Lower lobe of right lung (tissue), 2 donors: ENCODE measurements around the gene NRXN3. TPM values are rescaled to one million over a fixed set of nuclear protein-coding genes. Genes with fewer than 3 reads are reported as not detected.

Source experiments
- ATAC-seq, 2 donors: fragments of 200-7000 bp; cut with Tn5 transposase; one replicate each; pipeline ENCODE4 v1.9.1; 2020 to 2022; ENCODE audit warnings: mild to moderate bottlenecking in 2 of 2, moderate library complexity in 2 of 2
- DNase-seq: peaks from one replicate; pipeline ENCODE4 v3.0.0-alpha.2; 2020
- H3K27ac ChIP-seq: fragments of 200-600 bp; one replicate; pipeline ENCODE4 v1.8.0; 2022
- H3K27me3 ChIP-seq: fragments of 200-600 bp; one replicate; pipeline ENCODE4 v1.8.0; 2022; ENCODE audit warnings: low read depth
- H3K36me3 ChIP-seq: fragments of 200-600 bp; one replicate; pipeline ENCODE4 v1.8.0; 2022; ENCODE audit warnings: mild to moderate bottlenecking
- H3K4me1 ChIP-seq: fragments of 200-600 bp; one replicate; pipeline ENCODE4 v1.8.0; 2022
- H3K4me3 ChIP-seq: fragments of 200-600 bp; one replicate; pipeline ENCODE4 v1.8.0; 2022; ENCODE audit warnings: mild to moderate bottlenecking
- H3K9me3 ChIP-seq: fragments of 200-600 bp; one replicate; pipeline ENCODE4 v1.8.0; 2022
- CTCF ChIP-seq: fragments of 200-600 bp; IDR thresholded peaks from one replicate; pipeline ENCODE4 v1.8.0; 2022; ENCODE audit warnings: antibody characterized with exemption, mild to moderate bottlenecking
- intact Hi-C: fragments of 100-400 bp; cut with DNase I; formaldehyde crosslinking; loops from one replicate; pipeline ENCODE4 v1.11.0; 2022
- total RNA-seq: library from RNA; stranded (reverse); fragmentation: NEBNext Ultra II Directional; extraction: Animal tissue kit (Norgen Biotek cat#: 25700); gene quantifications from one replicate; pipeline ENCODE4 v1.2.1, GENCODE V29; 2021
- donor health status: DM: no; HTN: yes; CAD: no; lungs with severe emphysema.

The NRXN3 gene
- total RNA-seq, 1 donor from 2014 or later, result 9.0 TPM

DNA sequence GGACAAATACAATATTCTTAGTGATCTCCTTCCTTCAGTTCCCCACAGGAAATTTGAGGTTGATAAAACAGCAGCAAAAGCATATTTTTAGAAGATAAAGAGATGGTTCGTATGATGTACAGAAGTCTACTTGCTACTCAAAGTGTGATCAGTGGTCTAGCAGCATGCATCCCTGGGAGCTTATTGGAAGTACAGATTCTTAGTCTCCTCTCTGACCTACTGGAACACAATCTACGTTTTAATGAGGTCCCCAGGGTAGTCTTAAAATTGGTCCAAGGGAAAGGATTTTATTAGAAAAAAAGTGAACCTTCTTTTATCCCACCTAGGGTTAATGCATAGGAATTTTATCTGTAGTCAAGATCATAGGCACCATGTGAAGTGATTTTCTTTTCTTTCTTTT lies 703.4 kb downstream of the NRXN3 start:
- Histone ChIP-seq H3K4me3 (no peak overlapping the region), H3K27me3 (no peaks in the 10 kb centered on the region), H3K9me3 (no peaks in the 10 kb centered on the region), H3K4me1 (no peaks in the 10 kb centered on the region), H3K36me3 (no peaks in the 10 kb centered on the region), H3K27ac (no peak overlapping the region)
- ATAC-seq, result no peak
- no peak for DNase-seq
- intact Hi-C loops, result no loop called here
- TF ChIP-seq CTCF, result no peak

DNA sequence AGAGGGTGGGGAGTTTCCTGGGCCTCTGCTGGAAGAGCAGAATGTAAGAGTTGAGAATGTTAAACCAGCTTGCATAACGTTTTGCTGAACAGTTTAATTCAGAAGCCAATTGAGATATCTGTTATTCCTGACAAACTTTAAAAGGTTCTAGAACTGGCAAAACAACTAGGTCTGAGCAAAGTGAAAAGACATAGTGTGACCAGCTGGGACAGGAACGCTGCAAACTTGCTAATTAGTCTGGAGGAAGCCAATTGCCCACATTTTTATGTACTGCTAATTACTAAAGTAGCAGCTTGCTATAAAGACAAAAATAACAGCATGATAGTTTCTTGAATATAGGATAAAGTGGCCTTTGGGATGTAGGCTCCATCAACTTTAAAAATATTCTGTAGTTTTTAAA lies 704.9 kb downstream of the NRXN3 start:
- H3K4me3 ChIP-seq, result no peak overlapping the region
- H3K27ac ChIP-seq, result no peak overlapping the region
- no peaks in the 10 kb centered on the region for H3K27me3 ChIP-seq
- no peaks in the 10 kb centered on the region for H3K36me3 ChIP-seq
- H3K4me1 ChIP-seq, result no peaks in the 10 kb centered on the region
- H3K9me3 ChIP-seq, result no peaks in the 10 kb centered on the region
- TF ChIP-seq CTCF, result no peak
- intact Hi-C loops, result no loop called here
- DNase-seq (no peak), ATAC-seq (no peak)

- ATAC-seq (no peak), DNase-seq (no peak)
- no peaks in the 10 kb centered on the region for H3K27me3 ChIP-seq
- no peak for TF ChIP-seq CTCF
- no peaks in the 10 kb centered on the region for H3K36me3 ChIP-seq
- H3K9me3 ChIP-seq, result peaks cover 5% of the 10 kb centered on the region
- no peaks in the 10 kb centered on the region for H3K4me1 ChIP-seq
- H3K4me3 ChIP-seq, result no peak overlapping the region
- intact Hi-C loops, result no loop called here
- no peak overlapping the region for H3K27ac ChIP-seq
Observed at GRCh38 chr14:78885884-78886283, 715.7 kb downstream of the NRXN3 start.

- H3K9me3 ChIP-seq, result no peaks in the 10 kb centered on the region
- ATAC-seq, result no peak
- H3K36me3 ChIP-seq, result no peaks in the 10 kb centered on the region
- no peak overlapping the region for H3K27ac ChIP-seq
- intact Hi-C loops, result no loop called here
- H3K4me3 ChIP-seq, result no peak overlapping the region
- TF ChIP-seq CTCF, result no peak
- no peaks in the 10 kb centered on the region for H3K27me3 ChIP-seq
- no peaks in the 10 kb centered on the region for H3K4me1 ChIP-seq
- no peak for DNase-seq
Observed at GRCh38 chr14:78897443-78897842, 727.3 kb downstream of the NRXN3 start.

- Histone ChIP-seq H3K36me3 (no peaks in the 10 kb centered on the region), H3K27me3 (no peaks in the 10 kb centered on the region), H3K9me3 (no peaks in the 10 kb centered on the region), H3K27ac (no peak overlapping the region), H3K4me1 (no peaks in the 10 kb centered on the region), H3K4me3 (no peak overlapping the region)
- DNase-seq, result no peak
- peak; percentile 32 for TF ChIP-seq CTCF
- no peak for ATAC-seq
- intact Hi-C loops, result no loop called here
Observed at GRCh38 chr14:78902010-78902623, 731.9 kb downstream of the NRXN3 start.
